ENCODE results near the gene ARL6IP1.

ARL6IP1 gene

GRCh38 chr16:18799500-18799899 lies 1.8 kb downstream of the ARL6IP1 start:
- no peak overlapping the region for H3K27ac ChIP-seq
- TF ChIP-seq ZFX (IDR thresholded peaks at IDR 0.05; ENCODE audit: borderline replicate concordance), result no peak
- no peak for TF ChIP-seq CTCF (IDR thresholded peaks at IDR 0.05)

DNA sequence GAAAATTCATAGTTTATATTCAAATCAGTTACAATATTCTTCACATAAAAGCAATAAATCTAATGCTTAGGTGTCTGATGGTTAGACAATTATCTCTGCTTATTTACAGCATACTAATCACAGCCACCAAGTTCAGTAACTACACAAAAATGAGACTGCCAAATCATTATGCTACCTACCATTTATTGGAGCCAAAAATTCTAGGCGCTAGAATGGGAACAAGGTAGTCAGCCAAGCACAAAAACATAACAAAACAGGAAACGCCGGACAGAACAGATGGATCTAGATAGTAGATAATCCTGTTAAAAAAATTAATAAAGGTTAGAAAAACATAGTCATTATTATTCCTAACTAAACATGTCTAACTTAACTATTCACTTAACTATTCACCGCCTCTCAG lies 3.6 kb downstream of the ARL6IP1 start:
- TF ChIP-seq ZFX (IDR thresholded peaks at IDR 0.05; ENCODE audit: borderline replicate concordance) (no peak), CTCF (IDR thresholded peaks at IDR 0.05) (no peak)
- no peak overlapping the region for H3K27ac ChIP-seq

DNA sequence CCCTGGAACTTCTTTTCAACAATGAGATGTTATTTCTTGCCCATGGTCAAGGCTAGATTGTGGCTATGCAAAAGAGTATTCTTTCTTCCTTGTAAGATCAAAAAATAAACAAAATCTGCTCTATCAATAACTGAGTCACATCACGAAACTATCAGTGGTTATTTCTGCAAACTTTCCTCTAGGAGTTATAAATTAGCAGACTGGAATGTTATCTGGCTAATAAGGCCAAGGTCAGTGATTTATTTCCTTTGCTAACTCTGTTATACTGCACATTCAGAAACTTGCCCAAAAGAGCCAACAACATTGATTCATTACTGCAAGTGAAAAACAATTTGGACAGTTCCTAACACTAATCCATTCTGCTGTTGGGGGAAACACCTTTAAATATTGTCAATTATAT lies 5.0 kb downstream of the ARL6IP1 start:
- TF ChIP-seq CTCF (IDR thresholded peaks at IDR 0.05) (no peak), ZFX (IDR thresholded peaks at IDR 0.05; ENCODE audit: borderline replicate concordance) (no peak)
- H3K27ac ChIP-seq, result no peak overlapping the region

GRCh38 chr16:18792836-18793433 lies 8.4 kb downstream of the ARL6IP1 start:
- H3K27ac ChIP-seq, result peak overlapping the region; percentile 97
- TF ChIP-seq ZFX (IDR thresholded peaks at IDR 0.05; ENCODE audit: borderline replicate concordance) (no peak), CTCF (IDR thresholded peaks at IDR 0.05) (no peak)

DNA sequence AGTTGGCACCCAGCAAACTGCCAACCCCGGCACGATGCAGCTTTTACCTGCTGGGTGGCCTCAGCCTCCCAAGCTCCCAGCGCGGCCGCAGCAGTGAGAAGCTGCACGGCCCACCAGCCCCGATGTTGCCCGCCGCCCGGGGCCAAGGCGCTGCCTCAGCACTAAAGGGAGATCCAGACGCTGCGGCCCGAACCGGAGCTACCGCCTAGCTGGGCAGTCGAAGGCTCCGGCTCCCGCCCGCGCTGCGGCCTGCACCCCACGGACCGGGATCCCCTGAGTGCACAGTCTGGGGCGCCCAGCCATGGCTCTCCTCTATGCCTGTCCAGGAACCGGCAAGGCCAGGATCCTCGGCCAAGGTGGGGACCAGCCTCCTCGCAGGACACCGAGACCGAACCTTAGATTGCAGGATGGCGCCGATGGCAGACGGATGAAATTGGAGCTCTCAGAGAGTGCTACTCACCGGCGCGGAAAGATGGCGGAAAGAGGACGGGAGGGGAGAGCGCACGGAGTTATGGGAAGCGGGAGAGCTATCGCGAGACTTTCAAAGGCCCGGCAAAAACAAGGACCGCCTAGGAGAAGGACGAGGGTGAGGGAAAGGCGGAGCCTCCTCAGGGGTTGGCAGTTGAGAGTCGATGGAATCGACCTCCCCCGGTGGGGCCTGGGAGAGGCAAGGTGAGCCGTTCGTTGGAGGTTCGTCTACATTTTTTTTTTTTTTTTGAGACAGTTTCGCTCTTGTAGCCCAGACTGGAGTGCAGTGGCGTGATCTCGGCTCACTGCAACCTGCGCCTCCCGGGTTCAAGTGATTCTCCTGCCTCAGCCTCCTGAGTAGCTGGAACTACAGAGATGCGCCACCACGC lies 11.3 kb downstream of the ARL6IP1 start, which contains the start of gene RPS15A:
Gene RPS15A, minus strand, starts transcription at position 485 of the 857 bp plus-strand sequence. CDS start 1,221 bp downstream, outside the sequence.
- peak within 1 kb of the TSS; percentile 97 for H3K27ac ChIP-seq
- TF ChIP-seq CTCF (IDR thresholded peaks at IDR 0.05), result no peak
- TF ChIP-seq ZFX (IDR thresholded peaks at IDR 0.05; ENCODE audit: borderline replicate concordance), result no peak

- TF ChIP-seq CTCF (IDR thresholded peaks at IDR 0.05) (no peak), ZFX (IDR thresholded peaks at IDR 0.05; ENCODE audit: borderline replicate concordance) (no peak)
- H3K27ac ChIP-seq, result peak overlapping the region; percentile 97
These were observed 11.9 kb downstream of the ARL6IP1 start for GRCh38 chr16:18789515-18789849.

Data from 22Rv1 (cell line).